ENCODE data around the gene GGPS1.
"Not testable (repeated sequence)": the region's sequence is repeated elsewhere in the genome, so short reads cannot be mapped to it uniquely, and the experiment has no call there.

GGPS1 gene

DNA sequence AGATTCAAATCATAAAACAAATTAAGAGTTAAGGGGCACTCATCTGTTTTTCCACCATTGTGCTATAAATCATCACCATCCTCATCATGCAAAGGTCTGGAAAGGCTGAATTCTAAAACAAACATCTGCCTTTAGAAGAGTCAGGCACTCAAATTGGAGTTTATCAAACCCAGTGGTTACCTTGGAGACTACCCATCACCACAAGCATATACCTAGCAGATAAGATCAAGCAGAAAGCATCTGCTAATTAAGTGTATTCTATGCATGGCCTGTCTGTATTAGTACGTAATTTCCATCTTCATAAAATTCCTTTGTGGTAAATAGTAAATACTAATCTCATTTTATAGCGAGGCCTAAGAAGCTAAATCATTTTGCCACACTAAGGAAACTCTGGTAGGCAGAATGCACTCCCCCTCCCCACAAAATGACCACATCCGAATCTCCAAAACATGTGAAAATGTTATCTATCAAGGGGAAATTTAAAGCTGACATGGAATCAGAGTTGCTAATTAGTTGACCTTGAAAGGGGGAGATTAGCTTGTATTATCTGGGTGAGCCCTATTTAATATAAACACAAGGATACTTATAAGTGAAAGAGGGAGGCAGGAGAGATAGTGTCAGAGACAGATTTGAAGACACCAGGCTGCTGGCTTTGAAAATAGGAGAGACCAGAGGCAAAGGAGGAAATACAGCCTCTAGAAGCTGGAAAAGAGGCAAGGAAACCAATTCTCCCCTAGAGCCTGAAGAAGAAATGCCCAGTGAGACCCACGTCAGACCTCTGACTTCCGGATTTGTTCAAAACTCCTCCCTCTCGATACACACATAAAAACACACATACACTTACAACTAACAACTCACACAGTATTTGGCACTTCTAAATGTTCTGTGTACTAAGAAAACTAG, 23.6 kb upstream of the GGPS1 start:
- no peak for DNase-seq (ENCODE audit: low read depth)
- TF ChIP-seq, protein P1, sequence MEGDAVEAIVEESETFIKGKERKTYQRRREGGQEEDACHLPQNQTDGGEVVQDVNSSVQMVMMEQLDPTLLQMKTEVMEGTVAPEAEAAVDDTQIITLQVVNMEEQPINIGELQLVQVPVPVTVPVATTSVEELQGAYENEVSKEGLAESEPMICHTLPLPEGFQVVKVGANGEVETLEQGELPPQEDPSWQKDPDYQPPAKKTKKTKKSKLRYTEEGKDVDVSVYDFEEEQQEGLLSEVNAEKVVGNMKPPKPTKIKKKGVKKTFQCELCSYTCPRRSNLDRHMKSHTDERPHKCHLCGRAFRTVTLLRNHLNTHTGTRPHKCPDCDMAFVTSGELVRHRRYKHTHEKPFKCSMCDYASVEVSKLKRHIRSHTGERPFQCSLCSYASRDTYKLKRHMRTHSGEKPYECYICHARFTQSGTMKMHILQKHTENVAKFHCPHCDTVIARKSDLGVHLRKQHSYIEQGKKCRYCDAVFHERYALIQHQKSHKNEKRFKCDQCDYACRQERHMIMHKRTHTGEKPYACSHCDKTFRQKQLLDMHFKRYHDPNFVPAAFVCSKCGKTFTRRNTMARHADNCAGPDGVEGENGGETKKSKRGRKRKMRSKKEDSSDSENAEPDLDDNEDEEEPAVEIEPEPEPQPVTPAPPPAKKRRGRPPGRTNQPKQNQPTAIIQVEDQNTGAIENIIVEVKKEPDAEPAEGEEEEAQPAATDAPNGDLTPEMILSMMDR (IDR thresholded peaks at IDR 0.05; ENCODE audit: control insufficient read depth, extremely low read depth, insufficient read depth), result no peak
- no peak overlapping the region for H3K4me3 ChIP-seq (ENCODE audit: low read depth, low read length)

DNA sequence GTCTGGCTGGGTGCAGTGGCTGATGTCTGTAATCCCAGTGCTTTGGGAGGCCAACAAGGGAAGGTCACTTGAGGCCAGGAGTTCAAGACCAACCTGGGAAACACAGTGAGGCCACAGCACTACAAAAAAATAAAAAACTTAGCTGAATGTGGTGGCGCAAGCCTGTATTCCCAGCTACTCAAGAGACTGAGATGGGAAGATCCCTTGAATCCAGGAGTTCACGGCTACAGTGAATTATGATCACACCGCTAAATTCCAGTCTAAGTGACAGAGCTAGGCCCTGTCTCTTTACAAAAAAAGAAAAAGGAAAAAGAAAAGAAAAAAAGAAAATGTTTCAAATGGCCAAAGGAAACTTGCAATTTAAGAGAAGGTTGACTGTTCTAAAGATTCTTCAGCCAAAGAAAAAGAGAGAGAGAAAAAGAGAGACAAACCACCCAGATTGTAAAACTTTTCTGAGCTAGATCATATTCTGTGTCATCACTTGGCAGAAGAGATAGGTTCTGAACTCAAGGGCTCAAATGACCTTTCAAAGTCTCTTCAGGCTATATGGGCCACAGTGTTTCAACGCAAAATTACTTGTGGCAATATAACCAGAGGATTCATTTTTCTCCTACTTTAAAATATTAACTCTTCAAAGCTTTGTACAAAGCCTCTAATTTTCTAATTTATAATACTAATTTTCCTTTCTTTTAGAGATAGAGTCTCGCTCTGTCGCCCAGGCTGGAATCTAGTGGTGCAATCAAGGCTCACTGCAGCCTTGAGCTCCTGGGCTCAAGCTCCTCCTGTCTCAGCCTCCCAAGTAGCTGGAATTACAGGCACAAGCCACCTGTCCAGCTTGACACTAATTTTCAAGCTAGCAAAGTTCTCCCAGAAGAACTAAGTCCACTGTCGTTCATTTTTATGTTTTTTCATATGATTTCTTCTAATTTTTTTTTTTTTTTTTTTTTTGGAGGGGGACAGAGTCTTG, 20.9 kb upstream of the GGPS1 start:
- TF ChIP-seq, protein P1 (IDR thresholded peaks at IDR 0.05; ENCODE audit: control insufficient read depth, extremely low read depth, insufficient read depth), result no peak
- no peak for DNase-seq (ENCODE audit: low read depth)
- no peak overlapping the region for H3K4me3 ChIP-seq (ENCODE audit: low read depth, low read length)

DNA sequence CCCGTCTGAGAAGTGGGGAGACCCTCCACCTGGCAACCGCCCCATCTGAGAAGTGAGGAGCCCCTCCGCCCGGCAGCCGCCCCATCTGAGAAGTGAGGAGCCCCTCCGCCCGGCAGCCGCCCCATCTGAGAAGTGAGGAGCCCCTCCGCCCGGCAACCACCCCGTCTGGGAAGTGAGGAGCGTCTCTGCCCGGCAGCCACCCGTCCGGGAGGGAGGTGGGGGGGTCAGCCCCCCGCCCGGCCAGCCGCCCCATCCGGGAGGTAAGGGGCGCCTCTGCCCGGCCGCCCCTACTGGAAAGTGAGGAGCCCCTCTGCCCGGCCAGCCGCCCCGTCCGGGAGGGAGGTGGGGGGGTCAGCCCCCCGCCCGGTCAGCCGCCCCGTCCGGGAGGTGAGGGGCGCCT, 19.2 kb upstream of the GGPS1 start:
- H3K4me3 ChIP-seq (ENCODE audit: low read depth, low read length); DNase-seq (ENCODE audit: low read depth): not testable (repeated sequence)

DNA sequence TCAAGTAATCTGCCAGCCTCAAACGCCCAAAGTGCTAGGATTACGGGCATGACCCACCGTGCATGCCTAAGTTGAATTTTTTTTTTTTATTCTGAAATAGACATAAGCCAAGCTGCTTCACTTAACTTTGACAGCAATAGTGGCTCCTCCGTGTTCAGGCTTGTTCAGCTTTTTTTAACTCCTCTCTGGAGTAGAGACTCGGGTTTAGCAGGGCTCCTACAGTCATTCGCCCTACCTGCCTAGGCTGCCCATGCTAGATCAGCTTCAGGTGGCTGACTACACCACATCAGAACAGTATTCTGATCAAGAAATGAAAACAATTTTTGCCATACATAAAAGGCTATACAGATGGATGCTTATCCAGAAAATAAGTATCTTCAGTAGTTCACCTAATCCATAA, 15.1 kb upstream of the GGPS1 start:
- DNase-seq (ENCODE audit: low read depth), result no peak
- H3K4me3 ChIP-seq (ENCODE audit: low read depth, low read length), result no peak overlapping the region
- TF ChIP-seq, protein P1 (IDR thresholded peaks at IDR 0.05; ENCODE audit: control insufficient read depth, extremely low read depth, insufficient read depth), result no peak

DNA sequence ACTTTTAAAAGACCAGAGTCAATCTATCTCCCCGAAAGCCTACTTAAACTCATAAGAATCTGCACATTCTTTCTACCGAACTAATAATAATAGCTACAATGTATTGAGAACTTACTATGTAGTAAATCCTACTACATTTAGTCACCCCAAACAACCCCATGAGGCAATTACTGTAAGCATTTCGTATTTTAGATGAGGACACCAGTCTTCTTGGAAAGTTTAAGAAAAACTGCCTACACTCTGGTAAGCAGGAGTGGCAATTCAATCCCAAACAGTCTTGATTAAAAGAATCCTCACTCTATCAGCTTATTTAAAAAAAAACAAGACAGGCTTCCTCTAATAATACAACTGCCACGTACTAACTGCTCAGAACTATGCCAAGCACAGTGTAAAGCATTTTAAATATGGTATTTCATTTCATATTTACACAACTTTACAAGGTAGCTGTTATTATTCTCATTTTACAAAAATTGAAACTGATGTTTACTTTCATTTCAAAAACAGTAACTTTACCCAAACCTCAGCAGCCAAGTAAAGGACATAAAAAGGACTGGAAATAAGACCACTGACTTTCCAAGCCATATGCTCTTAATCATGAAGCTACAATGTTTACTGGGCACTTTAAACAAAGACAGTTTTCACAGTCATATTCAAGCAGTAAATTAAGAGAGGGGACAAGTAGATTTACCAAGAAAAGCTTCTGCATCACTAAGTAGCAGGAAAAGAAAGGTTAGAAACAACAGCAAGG, 14.3 kb upstream of the GGPS1 start:
- 0 out of 2 replicates have a peak overlapping the region, but pooled peaks have one; percentile 6 for H3K4me3 ChIP-seq (ENCODE audit: low read depth, low read length)
- no peak for DNase-seq (ENCODE audit: low read depth)
- TF ChIP-seq, protein P1 (IDR thresholded peaks at IDR 0.05; ENCODE audit: control insufficient read depth, extremely low read depth, insufficient read depth), result no peak

DNA sequence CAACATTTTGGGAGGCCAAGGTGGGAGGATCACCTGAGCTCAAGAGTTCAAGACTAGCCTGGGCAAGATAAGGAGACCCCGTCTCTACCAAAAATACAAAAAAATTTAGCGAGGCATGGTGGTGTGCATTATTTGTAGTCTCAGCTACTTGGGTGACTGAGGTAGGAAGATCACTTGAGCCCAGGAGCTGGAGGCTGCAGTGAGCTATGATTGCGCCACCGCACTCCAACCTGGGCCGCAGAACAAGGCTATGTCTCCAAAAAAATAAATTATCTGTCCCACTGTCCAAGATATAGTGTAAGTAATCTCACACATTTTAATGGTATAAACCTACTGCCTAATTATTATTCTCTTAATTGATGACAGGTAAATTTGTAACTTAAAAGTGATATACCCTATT, 13.2 kb upstream of the GGPS1 start:
- no peak overlapping the region for H3K4me3 ChIP-seq (ENCODE audit: low read depth, low read length)
- TF ChIP-seq, protein P1 (IDR thresholded peaks at IDR 0.05; ENCODE audit: control insufficient read depth, extremely low read depth, insufficient read depth), result no peak
- no peak for DNase-seq (ENCODE audit: low read depth)

All from LNCaP clone FGC (cell line).